Measurements from ENCODE around the gene HPSE. TPM values are rescaled to one million over a fixed set of nuclear protein-coding genes. Genes with fewer than 3 reads are reported as not detected.
"Not testable (repeated sequence)": the region's sequence is repeated elsewhere in the genome, so short reads cannot be mapped to it uniquely, and the experiment has no call there.

The HPSE gene
- total RNA-seq, 1 experiment from 2014 or later = 5.7 TPM

DNA sequence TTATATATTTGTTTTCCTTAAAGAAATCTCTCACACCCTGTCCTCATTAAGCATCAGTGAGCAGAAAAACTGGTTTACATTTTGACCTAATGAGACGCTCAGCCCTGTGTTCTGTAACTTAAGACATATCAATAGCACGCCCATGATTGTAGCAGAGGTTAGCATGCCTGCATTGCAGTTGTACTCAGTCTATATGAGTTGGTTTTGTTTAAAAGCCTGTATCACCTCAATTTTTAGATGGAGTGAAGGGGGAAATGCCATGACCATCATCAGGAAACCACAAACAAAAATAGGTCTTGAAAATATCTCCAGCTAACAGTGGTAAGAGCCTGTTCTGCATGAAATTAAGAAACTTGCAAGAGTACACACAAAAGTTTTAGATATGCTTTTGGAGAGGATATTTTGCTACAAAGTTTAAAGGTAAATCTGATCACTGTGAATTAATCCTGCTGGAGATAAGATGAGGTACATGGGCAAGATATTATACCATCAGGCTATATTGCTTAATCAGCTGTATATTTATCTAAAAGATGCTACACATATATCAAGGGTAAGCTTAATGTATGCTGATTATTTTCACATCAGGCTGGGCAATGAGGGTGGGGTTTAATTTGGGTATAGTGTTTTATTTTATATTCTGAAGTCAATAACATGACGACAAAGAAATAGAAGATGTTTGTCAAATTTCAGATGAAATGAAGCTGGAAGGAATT is 36.9 kb downstream of the HPSE start:
- DNase-seq (ENCODE audit: low read depth, low spot score) = no peak
- in situ Hi-C loops (cut with HindIII; ENCODE audit: low pct_unique_long_range_greater_than_20kb, low sequenced_read_pairs) = no loop called here

DNA sequence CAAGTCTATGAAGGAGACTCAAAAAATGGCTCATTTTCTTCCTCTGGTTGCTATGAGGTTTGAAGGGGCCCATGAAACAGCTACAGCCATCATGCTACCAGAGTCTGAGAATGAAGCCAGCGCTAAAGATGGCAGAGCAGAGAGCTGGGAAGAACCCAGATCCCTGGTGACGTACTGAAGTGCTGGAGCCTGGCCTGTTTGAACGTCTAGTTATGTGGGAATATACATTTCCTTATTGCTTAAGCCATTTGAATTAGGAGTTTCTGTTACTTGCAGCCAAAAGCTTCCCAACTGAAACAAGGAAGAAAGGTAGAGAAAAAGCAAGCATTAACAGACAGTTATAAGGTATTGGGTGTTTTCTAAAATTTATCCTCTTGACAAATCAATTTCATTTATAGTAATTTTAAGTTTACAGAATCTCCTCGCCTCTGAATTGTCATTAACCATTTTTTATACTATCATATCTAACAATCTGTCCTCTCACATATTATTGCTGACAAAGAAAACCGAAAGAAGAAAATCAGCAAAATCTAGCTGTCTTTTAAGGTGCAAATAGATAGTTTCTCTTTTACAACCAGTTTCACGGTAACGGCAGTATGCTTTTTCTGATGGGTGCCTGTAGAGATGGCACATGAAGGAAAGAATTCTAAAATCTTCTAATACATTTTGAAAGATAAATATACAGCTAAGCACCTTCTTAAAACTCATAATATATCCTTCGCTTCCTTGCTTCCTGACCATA is 41.2 kb downstream of the HPSE start:
- DNase-seq (ENCODE audit: low read depth, low spot score) = no peak
- in situ Hi-C loops (cut with HindIII; ENCODE audit: low pct_unique_long_range_greater_than_20kb, low sequenced_read_pairs) = no loop called here

- DNase-seq (ENCODE audit: low read depth, low spot score); in situ Hi-C loops (cut with HindIII; ENCODE audit: low pct_unique_long_range_greater_than_20kb, low sequenced_read_pairs): not testable (repeated sequence)
Measured at GRCh38 chr4:83290059-83290774, 44.4 kb downstream of the HPSE start.

- DNase-seq (ENCODE audit: low read depth, low spot score); in situ Hi-C loops (cut with HindIII; ENCODE audit: low pct_unique_long_range_greater_than_20kb, low sequenced_read_pairs): not testable (repeated sequence)
Measured at GRCh38 chr4:83288381-83288780, 46.3 kb downstream of the HPSE start.

GRCh38 chr4:83285055-83285407 is 49.6 kb downstream of the HPSE start:
- peak; percentile 38 for DNase-seq (ENCODE audit: low read depth, low spot score)

DNA sequence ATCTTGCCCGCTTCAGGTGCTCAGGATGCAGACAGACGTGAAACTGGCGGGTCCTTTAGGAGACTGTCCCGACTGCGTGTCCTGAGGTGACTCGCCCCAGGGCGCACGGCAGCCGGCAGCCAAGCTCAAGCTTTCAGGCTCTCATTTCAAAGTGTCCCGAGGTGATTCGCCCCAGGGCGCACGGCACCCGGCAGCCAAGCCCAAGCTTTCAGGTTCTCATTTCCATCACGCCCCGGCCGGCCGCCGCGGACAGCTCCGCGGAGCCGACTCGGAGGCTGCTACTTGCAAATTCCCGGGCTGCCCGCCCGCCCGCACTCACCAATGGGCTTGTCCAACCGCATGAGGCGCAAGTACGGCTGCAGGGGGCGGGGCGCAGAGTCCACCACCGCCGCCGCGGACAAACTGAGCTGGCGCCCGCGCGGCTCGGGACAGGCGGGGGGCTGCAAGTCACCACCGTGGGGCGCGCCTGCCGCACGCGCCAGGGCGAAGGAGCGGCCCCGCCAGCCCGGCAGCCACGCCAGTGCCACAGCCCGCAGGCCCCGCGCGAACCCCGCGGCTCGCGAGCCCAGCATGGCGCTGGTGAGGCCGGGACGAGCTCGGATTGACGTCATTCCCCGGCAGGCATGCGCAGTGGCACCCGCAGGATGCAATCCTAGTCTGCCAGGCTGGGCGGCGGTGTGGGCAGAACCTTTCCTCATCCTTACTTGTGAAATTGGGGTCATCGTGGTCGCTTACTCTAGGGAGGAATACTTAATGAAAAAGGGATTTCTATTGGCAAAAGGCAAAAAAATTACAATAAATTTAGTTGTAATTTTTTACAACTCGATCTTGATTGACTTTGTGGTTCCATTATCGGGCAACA is 50.2 kb downstream of the HPSE start, which contains the start of gene COQ2:
COQ2 (minus strand) TSS at position 606 of the 862 bp plus-strand sequence; CDS start at position 572, 34 bp downstream.
- in situ Hi-C loops (cut with HindIII; ENCODE audit: low pct_unique_long_range_greater_than_20kb, low sequenced_read_pairs) = no loop called here
- DNase-seq (ENCODE audit: low read depth, low spot score) = peak; percentile 90

More at GRCh38 chr4:83285055-83285407, 49.6 kb downstream of the HPSE start:
- in situ Hi-C loops (cut with HindIII; ENCODE audit: low pct_unique_long_range_greater_than_20kb, low sequenced_read_pairs) = no loop called here

DNA sequence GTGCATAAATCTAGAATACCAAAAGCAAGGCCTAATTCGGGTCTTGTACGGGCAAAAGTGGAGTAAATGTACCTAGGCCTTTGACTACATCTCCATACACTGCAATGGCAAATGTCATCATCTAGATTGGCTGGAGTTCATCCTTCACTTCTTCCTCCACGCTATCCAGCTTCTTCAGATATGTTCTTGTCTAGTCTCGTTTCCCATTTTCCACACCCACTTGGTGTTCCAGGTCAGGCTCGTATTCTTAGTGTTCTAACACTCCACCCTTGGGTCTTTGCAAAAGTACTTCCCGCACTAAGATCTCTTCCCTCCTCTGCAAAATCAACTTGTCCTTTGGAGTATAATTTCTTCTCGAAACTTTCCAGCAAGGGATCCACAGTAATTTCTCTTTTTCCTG is 51.5 kb downstream of the HPSE start:
- in situ Hi-C loops (cut with HindIII; ENCODE audit: low pct_unique_long_range_greater_than_20kb, low sequenced_read_pairs) = no loop called here
- DNase-seq (ENCODE audit: low read depth, low spot score) = no peak

DNA sequence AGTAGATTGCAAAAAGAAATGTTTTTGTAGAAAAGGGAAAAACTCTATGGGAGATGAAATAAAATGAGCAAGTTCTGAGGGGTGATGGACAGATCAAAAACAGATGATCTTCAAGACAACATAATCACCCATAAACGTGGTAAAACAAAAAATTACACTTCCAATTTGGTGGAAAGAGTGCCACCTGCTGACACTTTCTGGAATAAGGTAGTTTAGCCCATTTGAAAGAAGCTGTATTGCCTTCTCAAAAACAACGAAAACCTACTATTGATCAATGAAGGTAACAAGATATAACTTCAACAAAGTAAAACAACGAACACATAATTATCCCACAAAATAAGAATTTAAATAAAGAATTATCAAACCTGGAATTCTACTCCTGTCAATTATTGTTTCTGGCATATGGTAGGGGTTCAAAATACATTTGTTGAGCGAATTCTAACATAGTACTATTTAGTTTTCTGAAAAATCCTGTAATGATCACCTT is 52.6 kb downstream of the HPSE start:
- in situ Hi-C loops (cut with HindIII; ENCODE audit: low pct_unique_long_range_greater_than_20kb, low sequenced_read_pairs) = no loop called here
- peak; percentile 60 for DNase-seq (ENCODE audit: low read depth, low spot score)

GRCh38 chr4:83281307-83281706 is 53.3 kb downstream of the HPSE start:
- in situ Hi-C loops (cut with HindIII; ENCODE audit: low pct_unique_long_range_greater_than_20kb, low sequenced_read_pairs) = no loop called here
- no peak for DNase-seq (ENCODE audit: low read depth, low spot score)

DNA sequence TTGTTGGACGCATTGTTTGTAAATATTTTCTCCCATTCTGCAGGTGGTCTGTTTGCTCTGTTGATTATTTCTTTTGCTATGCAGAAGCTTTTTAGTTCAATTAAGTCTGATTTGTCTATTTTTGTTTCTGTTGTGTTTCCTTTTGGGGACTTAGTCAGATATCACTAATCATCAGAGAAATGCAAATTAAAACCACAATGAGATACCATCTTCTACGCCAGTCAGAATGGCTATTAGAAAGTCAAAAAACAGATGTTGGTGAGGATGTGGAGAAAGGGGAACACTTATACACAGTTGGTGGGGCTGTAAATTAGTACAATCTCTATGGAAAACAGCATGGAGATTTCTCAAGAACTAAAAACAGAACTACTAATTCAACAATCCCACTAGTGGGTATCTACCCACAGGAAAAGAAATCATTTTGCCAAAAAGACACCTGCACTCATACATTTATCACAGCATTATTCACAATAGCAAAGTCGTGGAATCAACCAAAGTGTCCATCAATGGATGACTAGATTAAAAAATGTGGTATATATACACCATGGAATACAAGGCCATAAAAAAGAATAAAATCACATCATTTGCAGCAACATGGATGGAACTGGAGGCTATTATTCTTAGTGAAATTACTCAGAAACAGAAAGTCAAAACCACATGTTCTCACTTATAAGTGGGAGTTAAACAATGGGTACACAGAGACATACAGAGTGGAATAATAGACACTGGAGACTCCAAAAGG is 58.2 kb downstream of the HPSE start:
- no peak for DNase-seq (ENCODE audit: low read depth, low spot score)

GRCh38 chr4:83273926-83274325 is 60.7 kb downstream of the HPSE start:
- DNase-seq (ENCODE audit: low read depth, low spot score); in situ Hi-C loops (cut with HindIII; ENCODE audit: low pct_unique_long_range_greater_than_20kb, low sequenced_read_pairs): not testable (repeated sequence)

More for the DNA sequence above, 58.2 kb downstream of the HPSE start:
- in situ Hi-C loops (cut with HindIII; ENCODE audit: low pct_unique_long_range_greater_than_20kb, low sequenced_read_pairs) = no loop called here

- in situ Hi-C loops (cut with HindIII; ENCODE audit: low pct_unique_long_range_greater_than_20kb, low sequenced_read_pairs) = no loop called here
- no peak for DNase-seq (ENCODE audit: low read depth, low spot score)
Measured at GRCh38 chr4:83272900-83273299, 61.7 kb downstream of the HPSE start.

GRCh38 chr4:83269256-83269655 is 65.4 kb downstream of the HPSE start:
- in situ Hi-C loops (cut with HindIII; ENCODE audit: low pct_unique_long_range_greater_than_20kb, low sequenced_read_pairs) = no loop called here

DNA sequence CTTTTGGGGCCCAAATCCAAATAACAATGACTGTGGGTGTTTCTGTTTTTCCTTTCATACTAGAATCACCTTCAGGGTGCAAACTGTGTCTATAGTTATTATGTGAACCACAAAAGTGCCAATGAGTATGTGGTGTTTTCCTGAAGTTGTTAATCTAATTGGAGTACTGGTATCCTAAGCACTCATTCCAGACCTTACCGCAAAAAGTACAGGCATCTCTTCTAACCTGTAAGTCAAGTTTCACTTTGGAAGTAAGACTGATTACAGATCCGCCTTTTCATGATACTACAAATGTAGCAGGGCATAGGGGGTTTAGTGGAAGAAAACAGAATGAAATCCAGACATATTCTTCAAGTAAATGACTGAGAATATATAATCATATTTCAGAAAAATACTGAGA is 66.2 kb downstream of the HPSE start:
- DNase-seq (ENCODE audit: low read depth, low spot score) = no peak
- in situ Hi-C loops (cut with HindIII; ENCODE audit: low pct_unique_long_range_greater_than_20kb, low sequenced_read_pairs) = no loop called here

More at GRCh38 chr4:83269256-83269655, 65.4 kb downstream of the HPSE start:
- DNase-seq (ENCODE audit: low read depth, low spot score) = no peak

DNA sequence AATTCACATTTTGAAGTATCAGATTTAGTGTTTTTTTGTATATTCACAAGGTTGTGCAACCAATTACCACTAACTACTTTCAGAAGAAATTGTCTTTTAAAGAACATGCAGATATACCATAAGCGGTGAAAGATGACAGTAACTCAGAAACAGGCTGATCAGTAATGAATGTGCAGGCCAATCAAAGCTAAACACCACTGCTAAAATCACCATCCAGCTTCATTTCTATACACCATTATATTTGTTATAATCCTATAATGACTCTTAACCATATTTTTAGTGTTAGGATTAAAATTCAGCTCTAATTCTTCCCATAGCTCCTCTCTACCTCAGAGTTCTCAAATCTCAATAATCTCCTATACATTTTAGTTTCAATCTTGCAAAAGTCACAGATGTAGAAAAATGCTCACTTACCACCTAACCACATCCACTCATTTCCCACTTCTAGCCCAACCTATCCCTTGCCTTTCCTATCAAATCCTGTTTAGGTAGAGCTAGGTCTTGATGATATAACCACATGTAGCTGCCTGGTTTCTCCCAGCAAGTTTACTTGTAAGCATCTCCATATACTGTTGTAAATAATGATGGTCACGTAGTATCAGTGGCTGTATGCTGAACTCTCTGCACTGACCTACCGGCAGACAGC is 66.7 kb downstream of the HPSE start:
- in situ Hi-C loops (cut with HindIII; ENCODE audit: low pct_unique_long_range_greater_than_20kb, low sequenced_read_pairs) = no loop called here
- DNase-seq (ENCODE audit: low read depth, low spot score) = no peak

DNA sequence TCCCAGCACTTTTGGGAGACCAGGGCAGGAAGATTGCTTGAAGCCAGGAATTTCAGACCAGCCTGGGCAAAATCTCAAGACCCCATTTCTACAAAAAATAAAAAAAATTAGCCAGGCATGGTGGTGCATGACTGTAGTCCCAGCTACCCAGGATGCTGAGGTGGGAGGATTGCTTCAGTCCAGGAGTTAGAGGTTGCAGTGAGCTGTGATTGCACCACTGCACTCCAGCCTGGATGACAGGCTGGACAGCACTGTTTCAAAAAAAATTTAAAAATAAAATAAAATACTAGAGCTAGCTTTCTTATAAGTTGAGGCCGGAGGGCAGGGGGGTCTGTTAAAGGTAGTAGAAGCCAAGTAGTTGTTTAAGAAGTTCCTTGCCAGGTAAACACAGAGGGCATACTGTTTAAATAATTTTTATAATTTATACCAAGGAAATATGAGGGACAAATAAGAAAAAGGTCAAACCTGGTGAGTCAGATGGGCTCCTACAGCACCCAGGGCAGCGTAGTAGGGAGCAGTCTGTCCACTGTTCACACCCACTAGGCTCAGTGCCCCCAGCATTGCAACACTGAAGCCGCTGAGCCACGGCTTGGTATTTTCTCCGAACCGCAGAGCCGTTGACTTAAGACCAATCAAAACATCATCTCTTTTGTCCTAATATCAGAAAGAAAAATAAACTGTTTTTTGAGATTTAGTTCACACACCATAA is 67.4 kb downstream of the HPSE start:
- no peak for DNase-seq (ENCODE audit: low read depth, low spot score)
- in situ Hi-C loops (cut with HindIII; ENCODE audit: low pct_unique_long_range_greater_than_20kb, low sequenced_read_pairs) = no loop called here
